Hematopoietic multipotent progenitor cell treated with erythropoietin and hydrocortisone succinate and interleukin-3 and kit ligand, for 17 days (in vitro differentiated cells): Measurements from ENCODE around the gene ZNF688.
"Not testable (repeated sequence)": the region's sequence is repeated elsewhere in the genome, so short reads cannot be mapped to it uniquely, and the experiment has no call there.

Source experiments
- DNase-seq: peaks from one replicate; pipeline ENCODE4 v3.0.0-alpha.2; 2015; ENCODE audit warnings: low spot score

Gene ZNF688

DNA sequence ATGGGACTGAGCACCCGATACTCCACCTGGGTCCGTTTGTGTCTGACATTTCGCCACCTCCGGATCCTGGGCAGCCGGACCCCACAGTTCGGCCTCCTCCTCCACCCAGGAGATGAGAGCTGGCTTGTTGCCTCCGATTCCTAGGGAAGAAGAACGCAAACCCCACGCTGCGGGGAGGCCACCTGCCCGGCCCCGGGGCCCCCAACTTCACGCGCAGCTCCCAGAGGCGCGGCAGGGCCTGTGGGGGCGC lies 13.9 kb downstream of the ZNF688 start:
- DNase-seq, result no peak

DNA sequence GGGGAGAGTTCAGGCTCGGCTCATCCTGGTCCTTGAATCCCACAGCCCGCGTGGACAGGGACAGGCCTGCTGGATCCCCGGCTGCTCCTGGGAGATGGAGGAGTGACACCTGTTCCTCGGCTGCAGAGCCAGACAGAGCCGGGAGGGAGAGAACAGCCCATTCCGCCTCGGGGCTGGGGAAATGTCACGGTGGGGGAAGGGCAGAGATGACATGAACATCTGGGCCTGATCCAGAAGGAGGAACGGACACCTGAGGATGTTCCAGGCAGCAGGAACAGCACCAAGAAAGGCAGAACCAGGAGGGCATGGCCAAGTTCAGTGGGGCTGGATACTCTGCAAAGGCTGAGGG lies 15.4 kb downstream of the ZNF688 start:
- no peak for DNase-seq

DNA sequence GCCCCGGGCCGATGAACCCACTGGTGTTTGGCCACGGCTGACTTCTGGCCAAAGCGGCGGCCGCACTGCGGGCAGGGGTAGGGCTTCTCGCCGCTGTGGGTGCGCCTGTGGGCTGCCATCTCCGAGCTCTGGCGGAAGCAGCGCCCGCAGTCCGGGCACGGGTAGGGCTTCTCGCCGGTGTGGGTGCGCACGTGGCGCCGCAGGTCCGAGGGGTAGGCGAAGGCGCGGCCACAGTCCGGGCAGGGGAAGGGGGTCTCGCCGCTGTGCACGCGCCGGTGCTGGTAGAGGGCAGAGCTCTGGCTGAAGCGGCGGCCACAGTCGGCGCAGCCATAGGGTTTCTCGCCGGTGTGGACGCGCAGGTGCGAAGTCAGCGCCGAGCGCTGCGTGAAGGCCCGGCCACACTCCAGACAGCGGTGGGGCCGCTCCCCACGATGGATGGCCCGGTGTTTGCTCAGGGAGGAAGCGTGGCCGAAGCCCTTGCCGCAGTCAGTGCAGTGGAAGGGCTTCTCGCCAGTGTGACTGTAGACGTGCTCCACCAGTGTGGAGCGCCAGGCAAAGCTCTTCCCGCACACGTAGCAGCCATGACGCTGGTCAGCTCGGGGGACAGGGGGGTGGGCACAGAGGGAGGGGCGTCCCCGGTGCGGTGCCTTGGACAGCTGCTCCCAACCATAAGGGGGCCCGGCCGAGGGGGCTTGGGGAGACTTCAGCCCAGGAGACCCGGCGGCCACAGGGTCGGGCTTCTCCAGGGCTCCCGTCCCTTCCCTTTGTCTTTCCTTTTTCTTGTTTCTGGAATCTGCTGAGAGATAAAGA lies 16.0 kb downstream of the ZNF688 start:
- DNase-seq, result no peak

DNA sequence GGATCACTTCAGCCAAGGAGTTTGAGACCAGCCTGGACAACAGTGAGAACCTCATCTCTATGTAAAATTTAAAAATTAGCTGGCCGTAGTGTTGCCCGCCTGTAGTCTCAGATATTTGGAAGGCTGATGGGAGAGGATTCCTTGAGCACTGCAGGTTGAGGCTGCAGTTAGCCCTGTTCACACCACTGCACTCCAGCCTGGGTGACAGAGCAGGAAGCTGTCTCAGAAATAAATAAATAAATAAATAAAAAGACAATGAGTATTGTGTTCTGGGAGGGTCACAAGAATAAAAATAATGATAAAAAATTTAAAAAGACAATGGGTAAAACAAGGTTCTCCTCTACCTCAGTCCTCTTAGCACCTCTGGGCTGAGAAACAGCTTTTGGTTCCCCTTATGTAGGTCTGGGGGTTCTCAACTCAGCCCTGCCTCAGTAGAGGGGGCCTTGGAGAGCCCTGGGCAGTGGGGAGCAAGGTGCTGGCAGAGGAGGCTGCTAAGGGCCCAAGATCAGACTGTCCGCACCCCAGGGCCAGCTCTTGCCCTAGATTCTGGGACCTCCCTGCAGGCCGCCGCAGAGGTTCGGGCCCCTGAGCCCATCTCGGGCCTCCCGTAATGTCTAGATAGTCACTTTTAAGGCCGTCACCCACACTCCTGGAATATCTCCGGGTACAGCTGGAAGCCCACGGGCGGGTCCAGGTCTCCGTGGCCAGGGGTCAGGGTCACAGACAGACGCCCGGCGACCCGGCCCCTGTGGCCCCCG lies 16.8 kb downstream of the ZNF688 start:
- no peak for DNase-seq

DNA sequence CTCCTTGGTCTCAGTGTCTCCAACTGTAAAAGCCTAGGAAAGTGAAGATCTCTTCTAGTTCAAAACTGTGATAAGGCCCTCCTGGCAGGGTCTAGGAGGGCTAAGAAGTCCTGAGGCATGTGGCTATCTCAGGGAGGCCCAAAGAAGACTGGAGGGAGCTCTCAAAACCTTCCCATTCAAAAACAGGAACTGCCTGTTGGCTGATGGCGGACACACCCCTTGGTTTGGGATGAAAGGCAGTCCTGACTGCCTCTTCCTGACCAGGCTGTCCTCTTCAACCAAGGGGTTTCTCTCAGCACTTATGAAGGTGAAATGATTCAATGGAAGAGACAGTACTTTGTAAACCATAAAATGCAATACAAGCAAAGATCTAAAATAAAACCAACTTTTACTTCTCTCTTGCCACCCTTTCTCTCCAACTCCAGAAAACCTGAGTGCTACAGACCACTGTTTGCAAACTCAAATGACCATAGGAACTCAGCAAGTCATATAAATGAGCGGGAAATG lies 18.1 kb downstream of the ZNF688 start:
- no peak for DNase-seq

DNA sequence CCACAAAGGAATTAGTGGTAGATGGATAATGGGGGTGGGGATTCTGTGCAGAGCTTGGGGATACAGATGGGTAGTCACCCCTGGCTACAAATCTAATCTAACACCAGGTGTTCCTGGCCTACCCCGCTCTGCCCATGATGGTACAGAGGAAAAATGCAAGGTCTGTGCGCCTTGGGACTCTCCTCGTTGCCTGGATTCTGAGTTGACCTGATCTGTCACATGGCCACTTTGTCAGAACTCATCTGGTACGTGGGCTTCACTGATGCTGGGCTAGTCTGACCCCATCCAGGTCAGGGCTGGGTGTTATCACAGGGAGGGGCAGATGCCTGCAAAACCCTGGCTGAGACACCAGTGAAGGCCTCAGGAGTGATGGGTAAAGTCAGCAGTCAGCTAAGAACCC lies 18.6 kb downstream of the ZNF688 start:
- no peak for DNase-seq

DNA sequence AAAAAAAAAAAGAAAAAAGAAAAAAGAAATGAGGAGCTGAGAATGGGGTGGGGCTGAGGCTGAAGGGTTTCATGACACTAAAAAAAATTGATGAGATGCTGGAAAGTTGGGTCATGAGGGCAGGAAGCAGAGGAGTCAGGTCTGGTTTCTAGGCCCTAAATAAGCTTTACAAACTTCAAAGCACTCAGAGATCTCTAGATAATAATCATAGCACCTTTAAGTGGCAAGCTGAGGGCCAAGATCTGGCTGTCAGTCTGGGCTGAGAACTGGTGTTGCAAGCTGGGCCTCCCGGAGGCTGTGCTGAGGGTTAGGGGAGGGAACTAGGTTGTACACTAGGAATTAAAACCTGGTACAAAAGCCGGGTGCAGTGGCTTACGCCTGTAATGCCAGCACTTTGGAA lies 19.7 kb downstream of the ZNF688 start:
- no peak for DNase-seq

DNA sequence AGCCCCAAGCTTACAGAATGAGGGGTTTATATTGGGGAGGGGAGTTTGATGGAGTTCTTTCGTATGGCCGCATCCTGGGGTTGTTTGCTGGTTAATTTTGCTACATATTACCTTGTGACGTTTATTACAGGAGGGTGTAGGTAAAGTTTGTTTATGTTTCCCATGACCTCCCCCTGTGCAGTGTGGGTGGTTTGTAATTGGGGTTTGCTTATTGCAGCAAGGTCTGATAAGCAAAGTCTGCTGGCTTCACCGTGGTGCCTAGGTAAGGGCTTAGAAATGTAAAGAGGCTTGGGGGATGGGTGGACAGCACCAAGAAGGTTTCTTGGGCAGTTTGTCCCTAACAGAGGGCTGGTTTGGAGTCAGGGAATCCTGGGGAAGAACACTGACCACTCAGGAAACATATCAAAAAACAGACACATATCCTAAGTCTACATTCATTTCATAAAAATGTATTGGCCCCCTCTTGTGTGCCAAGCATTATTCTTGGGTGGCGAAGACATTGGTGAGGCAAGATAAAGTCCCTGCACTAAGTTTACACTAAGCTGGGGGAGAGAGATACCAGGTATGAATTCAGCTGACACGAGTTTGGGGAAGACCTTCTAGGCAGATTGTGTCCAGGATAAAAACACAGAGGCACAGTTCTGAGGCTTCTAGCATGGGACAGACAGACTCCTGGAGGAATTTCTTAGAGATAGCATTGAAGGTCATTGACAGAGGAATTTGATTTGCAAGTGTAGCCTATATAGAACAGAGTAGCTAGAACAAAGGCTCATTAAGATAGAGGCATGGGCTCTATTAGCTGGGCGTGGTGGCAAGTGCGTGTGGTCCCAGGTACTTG lies 22.9 kb downstream of the ZNF688 start:
- DNase-seq, result peak; percentile 34

DNA sequence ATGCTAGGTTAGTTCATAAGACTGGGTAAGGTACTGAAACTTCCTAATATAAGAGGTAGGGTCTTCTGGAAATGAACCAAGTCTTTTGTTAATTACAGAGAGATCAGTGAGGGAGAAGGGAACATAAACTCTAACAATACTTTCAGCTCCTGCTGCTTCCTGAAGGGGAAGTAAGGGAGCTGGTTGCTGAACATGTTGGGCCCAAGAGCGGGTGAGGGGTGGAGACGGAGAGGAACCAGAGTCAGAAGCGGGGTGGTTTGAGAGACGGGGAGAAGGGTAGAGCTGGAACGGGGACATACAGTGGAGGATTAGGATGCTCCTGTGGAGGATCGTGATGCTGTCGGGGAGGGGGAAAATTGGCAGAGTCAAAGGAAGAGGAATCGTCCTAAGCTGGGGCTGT lies 25.4 kb downstream of the ZNF688 start:
- DNase-seq, result no peak

DNA sequence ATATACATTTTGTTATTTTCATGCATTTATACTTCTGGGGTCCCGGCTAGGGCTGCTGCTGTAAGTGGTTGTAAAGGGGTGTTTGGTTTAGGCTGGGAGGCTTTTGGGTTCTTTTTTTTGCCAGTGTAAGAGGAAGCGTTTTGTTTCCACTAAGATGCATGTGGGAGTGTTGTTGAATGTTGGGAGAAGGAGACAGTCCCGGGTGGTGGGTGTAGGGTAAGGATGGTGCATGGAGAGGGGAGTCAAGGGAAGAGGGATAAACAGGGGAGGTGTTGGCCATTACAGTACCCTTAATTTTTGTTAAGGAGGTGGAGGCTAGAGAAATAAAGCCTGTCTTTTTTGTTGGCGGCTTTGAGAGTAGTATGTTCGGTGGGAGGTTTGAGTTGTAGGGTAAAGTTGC lies 28.4 kb downstream of the ZNF688 start:
- DNase-seq, result no peak

DNA sequence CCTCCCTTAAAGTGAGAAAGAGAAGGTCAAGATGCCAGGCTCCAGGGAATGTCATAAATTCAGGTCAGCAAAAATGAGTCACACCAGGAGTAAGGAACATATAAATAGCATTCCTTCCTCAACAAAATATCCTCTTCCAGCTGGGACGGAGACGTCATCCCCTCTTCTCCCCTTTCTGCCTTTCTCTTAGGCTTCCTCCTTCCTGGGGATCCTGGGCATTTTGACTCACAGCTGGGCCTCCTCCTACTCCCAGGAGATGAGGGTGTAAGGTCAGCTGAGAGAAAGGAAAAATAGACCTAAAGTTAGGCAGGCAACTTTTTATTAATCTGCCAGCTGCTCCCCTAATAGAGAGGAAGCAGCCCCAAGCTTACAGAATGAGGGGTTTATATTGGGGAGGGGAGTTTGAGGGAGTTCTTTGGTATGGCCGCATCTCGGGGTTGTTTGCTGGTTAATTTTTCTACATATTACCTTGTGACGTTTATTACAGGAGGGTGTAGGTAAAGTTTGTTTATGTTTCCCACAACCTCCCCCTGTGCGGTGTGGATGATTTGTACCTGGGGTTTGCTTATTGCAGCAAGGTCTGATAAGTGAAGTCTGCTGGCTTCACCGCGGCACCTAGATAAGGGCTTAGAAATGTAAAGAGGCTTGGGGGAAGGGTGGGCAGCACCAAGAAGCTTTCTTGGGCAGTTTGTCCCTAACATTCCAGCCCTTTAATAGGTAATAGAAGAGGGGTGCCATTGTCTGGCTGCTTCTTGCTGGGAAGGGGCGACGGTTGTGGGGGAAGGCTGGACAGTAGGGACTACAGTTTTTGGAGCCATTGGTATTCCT lies 29.8 kb downstream of the ZNF688 start:
- DNase-seq, result no peak

DNA sequence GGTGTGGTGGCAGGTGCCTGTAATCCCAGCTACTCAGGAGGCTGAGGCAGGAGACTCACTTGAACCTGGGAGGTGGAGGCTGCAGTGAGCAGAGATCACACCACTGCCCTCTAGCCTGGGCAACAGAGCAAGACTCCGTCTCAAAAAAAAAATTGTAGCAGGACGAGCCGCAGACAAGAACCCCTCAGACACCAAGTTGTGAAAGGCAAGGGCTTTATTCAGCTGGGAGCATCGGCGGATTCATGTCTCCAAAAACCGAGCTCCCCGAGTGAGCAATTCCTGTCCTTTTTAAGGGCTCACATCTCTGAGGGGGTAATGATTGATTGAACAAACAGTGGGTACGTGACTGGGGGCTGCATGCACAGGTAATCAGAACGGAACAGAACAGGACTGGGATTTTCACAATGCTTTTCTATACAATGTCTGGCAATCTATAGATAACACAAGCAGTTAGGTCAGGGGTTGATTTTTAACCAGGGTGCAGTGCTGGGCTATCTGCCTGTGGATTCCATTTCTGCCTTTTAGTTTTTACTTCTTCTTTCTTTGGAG lies 30.5 kb downstream of the ZNF688 start:
- not testable (repeated sequence) for DNase-seq

DNA sequence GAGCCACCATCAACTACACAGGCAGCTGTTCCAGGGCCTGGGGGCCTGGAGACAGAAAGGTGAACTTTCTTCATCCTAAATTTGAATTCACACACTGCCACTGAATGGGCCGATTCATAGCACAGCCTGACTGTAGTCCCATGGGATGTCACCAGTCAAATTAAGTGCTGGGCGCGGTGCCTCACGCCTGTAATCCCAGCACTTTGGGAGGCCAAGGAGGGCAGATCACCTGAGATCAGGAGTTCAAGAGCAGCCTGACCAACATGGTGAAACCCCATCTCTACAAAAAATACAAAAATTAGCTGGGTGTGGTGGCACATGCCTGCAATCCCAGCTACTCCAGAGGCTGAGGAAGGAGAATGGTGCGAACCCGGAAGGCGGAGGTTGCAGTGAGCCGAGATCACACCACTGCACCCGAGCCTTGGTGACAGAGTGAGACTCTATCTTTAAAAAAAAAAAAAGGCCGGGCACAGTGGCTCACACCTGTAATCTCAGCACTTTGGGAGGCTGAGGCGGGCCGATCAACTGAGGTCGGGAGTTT lies 31.5 kb downstream of the ZNF688 start:
- DNase-seq, result not testable (repeated sequence)

DNA sequence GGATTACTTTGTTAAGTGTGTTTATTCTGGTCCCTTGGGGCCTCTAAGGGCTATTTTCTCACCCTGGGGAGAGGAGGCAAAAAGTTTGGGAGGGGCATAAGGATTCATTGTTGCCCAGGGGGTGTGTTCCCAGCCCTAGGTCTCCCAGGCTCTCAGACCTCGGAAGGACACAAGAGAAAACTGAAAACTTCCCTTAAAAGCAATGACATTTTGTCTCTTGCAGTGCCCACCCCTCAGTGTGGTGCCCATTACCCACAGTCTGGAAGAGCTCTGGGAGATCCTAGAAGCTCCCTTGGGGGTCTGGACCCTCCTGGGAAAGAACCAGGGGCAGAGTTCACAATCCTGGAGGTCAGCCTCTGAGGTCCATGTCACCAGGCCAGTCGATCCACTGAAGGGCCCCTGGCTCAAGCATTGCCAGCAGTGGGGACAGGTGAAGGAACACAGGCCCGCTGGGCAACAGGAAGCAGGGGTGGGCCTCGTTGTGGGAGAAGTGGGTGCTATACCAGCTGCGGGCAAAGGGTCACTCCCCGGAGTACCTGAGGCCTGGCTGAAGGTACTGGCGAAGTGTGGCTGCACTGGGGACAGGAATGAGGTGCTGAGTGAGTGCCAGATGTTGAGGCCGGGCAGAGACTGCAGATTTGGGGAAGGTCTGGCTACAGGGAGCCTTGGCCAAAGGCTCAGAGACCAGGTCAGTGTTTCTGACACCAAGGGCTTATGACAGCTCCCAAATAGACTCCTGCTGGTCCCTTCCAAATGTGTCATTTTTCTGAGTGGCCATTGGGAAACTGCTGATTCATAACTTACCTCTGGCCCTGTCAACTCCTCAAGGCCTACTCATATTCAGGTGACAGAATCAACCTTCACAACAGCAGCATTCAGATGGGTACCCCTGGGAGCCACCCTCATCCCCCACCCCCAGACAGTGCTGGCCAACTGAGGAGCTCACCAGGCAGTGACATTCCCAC lies 32.2 kb downstream of the ZNF688 start:
- no peak for DNase-seq

DNA sequence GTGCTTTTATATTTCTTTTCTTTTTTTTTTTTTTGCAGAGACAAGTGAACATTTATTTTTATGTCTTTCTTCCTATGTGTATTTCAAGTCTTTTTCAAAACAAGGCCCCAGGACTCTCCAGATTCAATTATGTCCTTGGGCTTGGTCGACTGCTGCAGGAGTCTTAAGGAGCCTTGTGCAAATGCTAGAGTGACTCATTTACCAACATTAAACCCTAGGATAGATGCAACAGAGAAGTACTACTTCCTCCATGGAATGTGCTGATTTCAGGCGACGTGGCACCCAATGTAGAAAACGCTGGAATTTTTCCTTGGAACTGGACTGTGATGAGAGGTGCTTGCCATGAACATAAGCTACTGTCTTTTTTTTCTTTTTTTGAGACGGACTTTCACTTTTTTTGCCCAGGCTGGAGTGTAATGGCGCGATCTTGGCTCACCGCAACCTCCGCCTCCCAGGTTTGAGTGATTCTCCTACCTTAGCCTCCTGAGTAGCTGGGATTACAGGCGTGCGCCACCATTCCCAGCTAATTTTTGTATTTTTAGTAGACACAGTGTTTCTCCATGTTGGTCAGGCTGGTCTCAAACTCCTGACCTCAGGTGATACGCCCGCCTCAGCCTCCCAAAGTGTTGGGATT lies 35.0 kb downstream of the ZNF688 start:
- DNase-seq, result not testable (repeated sequence)

DNA sequence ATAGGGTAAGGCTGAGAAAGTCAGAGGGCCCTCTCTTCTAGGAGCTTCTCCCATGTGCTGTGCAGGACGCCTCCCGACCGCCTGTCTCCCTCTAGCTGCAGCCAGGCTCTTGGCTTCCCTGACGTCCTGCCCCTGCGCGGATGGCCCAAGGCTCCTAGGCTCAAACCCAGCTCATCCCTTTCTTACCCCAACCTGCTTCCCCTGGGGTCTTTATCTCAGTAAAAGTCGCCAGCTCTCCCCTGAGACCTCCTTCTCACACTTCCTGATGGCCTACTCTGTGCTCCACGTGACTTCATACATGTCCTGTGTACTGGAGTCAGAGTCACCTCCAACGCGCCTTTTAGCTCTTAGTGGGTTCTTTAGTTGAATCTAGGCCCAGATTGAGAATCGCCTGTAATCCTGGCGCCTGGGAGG lies 35.7 kb downstream of the ZNF688 start:
- peak; percentile 71 for DNase-seq

DNA sequence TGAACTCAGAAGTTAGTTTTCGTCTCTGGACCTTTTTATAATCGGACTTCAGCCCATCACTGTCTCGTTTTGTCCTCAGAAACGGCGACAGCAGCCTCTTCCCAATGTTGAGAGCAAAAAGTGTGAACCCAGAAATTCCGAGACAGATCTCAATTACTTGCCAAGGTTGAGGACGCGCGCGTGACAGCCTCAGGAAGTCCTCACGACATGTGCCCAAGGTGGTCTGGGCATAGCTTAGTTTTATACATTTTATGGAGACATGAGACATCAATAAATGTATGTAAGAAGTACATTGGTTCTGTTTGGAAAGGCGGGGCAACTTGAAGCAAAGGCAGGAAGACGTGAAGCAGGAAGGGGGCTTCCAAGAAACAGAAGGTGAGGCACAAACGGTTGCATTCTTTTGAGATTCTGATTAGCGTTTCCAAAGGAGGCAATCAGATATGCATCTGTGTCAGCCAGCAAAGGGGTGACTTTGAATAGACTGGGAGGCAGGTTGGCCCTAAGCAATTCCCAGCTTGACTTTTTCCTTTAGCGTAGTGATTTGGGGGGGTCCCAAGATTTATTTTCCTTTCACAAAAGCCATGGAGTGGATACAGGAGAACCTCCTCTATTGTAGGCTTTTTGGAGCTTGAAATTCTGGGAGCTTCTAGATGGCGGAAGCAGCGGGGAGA lies 36.3 kb downstream of the ZNF688 start:
- no peak for DNase-seq

DNA sequence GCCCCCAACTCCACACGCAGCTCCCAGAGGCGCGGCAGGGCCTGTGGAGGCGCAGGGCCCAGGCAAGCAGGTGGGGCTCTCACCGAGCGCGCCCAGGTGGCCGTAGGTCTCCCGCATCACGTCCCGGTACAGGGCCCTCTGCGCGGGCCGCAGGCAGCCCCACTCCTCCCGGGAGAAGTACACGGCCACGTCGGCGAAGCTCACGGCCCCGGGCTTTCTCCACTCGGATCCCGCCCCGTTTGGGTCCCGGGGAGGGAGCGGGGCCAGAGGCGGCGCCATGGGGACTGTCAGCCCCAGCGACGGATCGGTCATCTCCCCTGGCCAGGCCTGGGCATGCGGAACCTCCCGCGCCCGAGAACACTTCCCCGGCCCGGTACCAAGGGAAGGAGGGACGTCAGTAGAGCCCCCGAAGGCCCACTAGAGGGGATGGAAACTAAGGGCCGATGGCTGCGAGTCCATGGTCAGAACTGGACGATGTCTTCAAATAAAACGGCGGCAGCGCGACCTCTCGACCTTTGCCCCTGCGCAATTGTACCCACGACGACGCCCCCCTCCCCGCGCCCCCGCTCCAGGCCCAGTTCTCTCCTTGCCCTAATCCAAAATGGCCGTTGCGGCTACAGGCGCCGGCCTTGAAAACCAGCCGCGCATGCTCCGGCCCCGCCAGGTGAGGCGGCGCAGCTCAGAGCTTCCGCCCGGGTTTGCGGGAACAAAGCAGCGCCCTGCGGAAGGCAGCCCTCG lies 37.0 kb downstream of the ZNF688 start, which contains the start of gene ZNF747:
TSS of gene ZNF747 (minus strand) at position 491 of the 738 bp plus-strand sequence. CDS start at position 312, 179 bp downstream.
- peak; percentile 91 for DNase-seq
